CD4-positive, alpha-beta T cell treated with Interferon gamma for 1 hour (primary cell): ENCODE data around the gene SOHLH1.

Experiments
- DNase-seq: peaks from one replicate; pipeline ENCODE4 v3.0.0-alpha.2; 2020

The SOHLH1 gene

GRCh38 chr9:135655317-135655716, 44.0 kb downstream of the SOHLH1 start:
- DNase-seq, result no peak

GRCh38 chr9:135650408-135650807, 48.9 kb downstream of the SOHLH1 start:
- no peak for DNase-seq

- no peak for DNase-seq
Observed at GRCh38 chr9:135649508-135649907, 49.8 kb downstream of the SOHLH1 start.

GRCh38 chr9:135648494-135649410, 50.5 kb downstream of the SOHLH1 start:
- DNase-seq, result no peak

- DNase-seq, result no peak
Observed at GRCh38 chr9:135647884-135648283, 51.4 kb downstream of the SOHLH1 start.

GRCh38 chr9:135644631-135645218, 54.6 kb downstream of the SOHLH1 start:
- DNase-seq, result no peak
